ENCODE measurements around the gene POU5F1. TPM values are rescaled to one million over a fixed set of nuclear protein-coding genes. Genes with fewer than 3 reads are reported as not detected.
A peak's percentile ranks its signal among the peaks of the same experiment; 100 is the strongest.

POU5F1 gene
- total RNA-seq, 1 donor from 2014 or later, result 0.98 TPM

- Histone ChIP-seq H3K4me3 (no peak overlapping the region), H3K4me1 (peaks cover 48% of the 10 kb centered on the region), H3K36me3 (no peaks in the 10 kb centered on the region), H3K27me3 (no peaks in the 10 kb centered on the region), H3K27ac (no peak overlapping the region), H3K9me3 (no peaks in the 10 kb centered on the region)
- intact Hi-C loops (cut with DNase I), result no loop called here
- no peak for TF ChIP-seq POLR2AphosphoS5 (IDR thresholded peaks at IDR 0.05; ENCODE audit: insufficient read depth in 1 of 2, low read depth in 1 of 2)
- TF ChIP-seq, protein P1, sequence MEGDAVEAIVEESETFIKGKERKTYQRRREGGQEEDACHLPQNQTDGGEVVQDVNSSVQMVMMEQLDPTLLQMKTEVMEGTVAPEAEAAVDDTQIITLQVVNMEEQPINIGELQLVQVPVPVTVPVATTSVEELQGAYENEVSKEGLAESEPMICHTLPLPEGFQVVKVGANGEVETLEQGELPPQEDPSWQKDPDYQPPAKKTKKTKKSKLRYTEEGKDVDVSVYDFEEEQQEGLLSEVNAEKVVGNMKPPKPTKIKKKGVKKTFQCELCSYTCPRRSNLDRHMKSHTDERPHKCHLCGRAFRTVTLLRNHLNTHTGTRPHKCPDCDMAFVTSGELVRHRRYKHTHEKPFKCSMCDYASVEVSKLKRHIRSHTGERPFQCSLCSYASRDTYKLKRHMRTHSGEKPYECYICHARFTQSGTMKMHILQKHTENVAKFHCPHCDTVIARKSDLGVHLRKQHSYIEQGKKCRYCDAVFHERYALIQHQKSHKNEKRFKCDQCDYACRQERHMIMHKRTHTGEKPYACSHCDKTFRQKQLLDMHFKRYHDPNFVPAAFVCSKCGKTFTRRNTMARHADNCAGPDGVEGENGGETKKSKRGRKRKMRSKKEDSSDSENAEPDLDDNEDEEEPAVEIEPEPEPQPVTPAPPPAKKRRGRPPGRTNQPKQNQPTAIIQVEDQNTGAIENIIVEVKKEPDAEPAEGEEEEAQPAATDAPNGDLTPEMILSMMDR (IDR thresholded peaks at IDR 0.05), result no peak
- TF ChIP-seq POLR2A (IDR thresholded peaks at IDR 0.05), result no peak
- DNase-seq (ENCODE audit: extremely low spot score in 2 of 2), result no peak
Measured at GRCh38 chr6:31121131-31121790, 49.2 kb downstream of the POU5F1 start.

GRCh38 chr6:31120151-31120915, 50.1 kb downstream of the POU5F1 start, which contains the start of gene CDSN:
CDSN (minus strand) TSS chr6:31120446; CDS start chr6:31120419, 27 bp downstream.
- H3K9me3 ChIP-seq, result no peaks in the 10 kb centered on the region
- no peak for DNase-seq (ENCODE audit: extremely low spot score in 2 of 2)
- H3K27me3 ChIP-seq, result no peaks in the 10 kb centered on the region
- H3K36me3 ChIP-seq, result no peaks in the 10 kb centered on the region
- intact Hi-C loops (cut with DNase I), result no loop called here
- no peak for TF ChIP-seq POLR2A (IDR thresholded peaks at IDR 0.05)
- TF ChIP-seq, protein P1 (IDR thresholded peaks at IDR 0.05), result no peak
- TF ChIP-seq POLR2AphosphoS5 (IDR thresholded peaks at IDR 0.05; ENCODE audit: insufficient read depth in 1 of 2, low read depth in 1 of 2), result no peak
- H3K4me1 ChIP-seq, result peaks cover 48% of the 10 kb centered on the region
- H3K4me3 ChIP-seq, result no peak within 1 kb of the TSS
- no peak within 1 kb of the TSS for H3K27ac ChIP-seq

DNA sequence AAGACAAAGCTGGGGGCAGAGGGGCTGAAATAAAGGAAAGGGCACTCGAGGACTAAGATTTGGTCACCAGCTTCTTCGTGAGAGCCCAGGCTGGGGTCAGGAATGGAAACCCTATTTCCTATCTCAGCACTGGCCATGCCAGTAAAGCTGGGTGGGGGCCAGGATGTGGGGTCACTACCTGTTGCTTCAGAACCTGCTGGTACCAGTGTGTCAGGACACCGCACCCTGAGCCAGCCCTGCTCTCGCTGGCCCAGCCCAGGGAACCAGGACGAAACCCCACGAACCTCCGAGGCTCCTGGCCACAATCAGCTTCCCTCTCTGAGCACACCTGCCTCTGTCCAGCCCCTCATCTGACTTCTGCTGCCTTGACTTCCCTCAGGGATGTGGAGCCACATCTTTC, 52.3 kb downstream of the POU5F1 start:
- no peaks in the 10 kb centered on the region for H3K27me3 ChIP-seq
- H3K4me1 ChIP-seq, result peaks cover 57% of the 10 kb centered on the region
- TF ChIP-seq, protein P1 (IDR thresholded peaks at IDR 0.05), result no peak
- TF ChIP-seq POLR2AphosphoS5 (IDR thresholded peaks at IDR 0.05; ENCODE audit: insufficient read depth in 1 of 2, low read depth in 1 of 2) (no peak), POLR2A (IDR thresholded peaks at IDR 0.05) (no peak)
- no peak for DNase-seq (ENCODE audit: extremely low spot score in 2 of 2)
- no peaks in the 10 kb centered on the region for H3K36me3 ChIP-seq
- no peak overlapping the region for H3K27ac ChIP-seq
- intact Hi-C loops (cut with DNase I), result no loop called here
- no peaks in the 10 kb centered on the region for H3K9me3 ChIP-seq
- H3K4me3 ChIP-seq, result no peak overlapping the region

GRCh38 chr6:31116661-31117385, 53.7 kb downstream of the POU5F1 start:
- no peaks in the 10 kb centered on the region for H3K36me3 ChIP-seq
- intact Hi-C loops (cut with DNase I), result no loop called here
- peak overlapping the region; percentile 23 to 30 for H3K4me3 ChIP-seq
- no peak for DNase-seq (ENCODE audit: extremely low spot score in 2 of 2)
- peaks cover 48% of the 10 kb centered on the region for H3K4me1 ChIP-seq
- peak overlapping the region; percentile 44 for H3K27ac ChIP-seq
- H3K9me3 ChIP-seq, result no peaks in the 10 kb centered on the region
- H3K27me3 ChIP-seq, result no peaks in the 10 kb centered on the region
- TF ChIP-seq, protein P1 (IDR thresholded peaks at IDR 0.05), result no peak
- TF ChIP-seq POLR2AphosphoS5 (IDR thresholded peaks at IDR 0.05; ENCODE audit: insufficient read depth in 1 of 2, low read depth in 1 of 2), result peak in 1 of 2 donors; percentile 32
